Urinary bladder (tissue), 4 donors: Measurements from ENCODE around the gene CYB561D2. TPM values are rescaled to one million over a fixed set of nuclear protein-coding genes. Genes with fewer than 3 reads are reported as not detected.

Experiments
- DNase-seq: peaks from one replicate; pipeline ENCODE4 v3.0.0-alpha.2; 2015; ENCODE audit errors: extremely low spot score
- H3K27ac ChIP-seq: one replicate; pipeline ENCODE4 v1.5.1; 2013; ENCODE audit warnings: low read depth, mild to moderate bottlenecking, moderate library complexity
- H3K36me3 ChIP-seq: one replicate; pipeline ENCODE4 v1.6.1; 2013; ENCODE audit warnings: mild to moderate bottlenecking, moderate library complexity; ENCODE audit not compliant: insufficient read depth
- H3K4me1 ChIP-seq: one replicate; pipeline ENCODE4 v1.6.1; 2013; ENCODE audit warnings: mild to moderate bottlenecking, moderate library complexity; ENCODE audit not compliant: insufficient read depth
- H3K4me3 ChIP-seq: one replicate; pipeline ENCODE4 v1.5.1; 2013; ENCODE audit warnings: low read depth, low read length
- WGBS: extraction: QIAGEN DNeasy Blood & Tissue Kit; methylation state at CpG from one replicate; pipeline ENCODE4 v1.1.7; 2013; 5-methylcytosine and 5-hydroxymethylcytosine counted together
- polyA plus RNA-seq: library from polyadenylated mRNA; stranded (reverse); fragments of 200-250 nt; gene quantifications from one replicate; pipeline ENCODE4 v1.2.3, GENCODE V29; 2013
- total RNA-seq: library from RNA; depleted of rRNA; stranded (reverse); fragments of >200 nt; gene quantifications from one replicate; pipeline ENCODE4 v1.2.3, GENCODE V29; 2014
- donor health status: healthy with polysubstance abuse.
- donor health status: healthy.

The CYB561D2 gene
- total and polyA plus RNA-seq, 2 donors, result 8.6 to 19.2 TPM

DNA sequence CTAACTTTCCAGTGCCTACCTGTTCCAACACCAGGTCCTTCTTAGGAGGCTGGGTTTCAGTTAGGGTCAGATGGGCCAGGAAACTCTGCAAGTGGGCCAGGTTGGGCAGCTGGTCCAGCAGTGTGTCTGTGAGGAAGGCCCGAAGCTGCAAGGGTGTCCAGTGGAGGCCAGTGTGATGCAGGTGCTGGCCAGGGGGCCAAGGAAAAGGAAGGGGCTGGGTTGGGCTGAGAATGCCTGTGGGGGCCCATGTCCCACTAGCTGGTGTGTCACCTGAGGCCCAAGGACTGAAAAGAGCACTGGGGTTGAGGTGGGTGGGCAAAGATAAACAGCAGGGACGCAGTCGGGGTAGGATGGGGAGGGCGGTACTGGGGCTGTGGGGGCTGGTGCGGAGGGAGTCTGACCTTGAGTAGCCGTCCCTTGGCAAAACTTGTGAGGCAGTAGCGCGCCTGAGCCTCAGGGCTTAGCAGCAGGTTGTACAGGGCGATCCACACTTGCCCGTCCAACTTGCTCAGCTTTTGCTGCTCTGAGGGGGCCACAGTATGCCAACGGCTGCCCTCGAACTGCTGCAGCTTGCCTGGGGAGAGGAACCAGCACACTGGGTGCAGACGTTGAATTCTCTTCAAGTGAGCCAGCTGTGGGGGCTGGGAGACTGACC lies 8.5 kb upstream of the CYB561D2 start:
- DNase-seq, result no peak
- 89% methylated on average over 13 of the region's 13 CpGs for WGBS
- Histone ChIP-seq H3K4me3 (no peak overlapping the region), H3K27ac (no peak overlapping the region), H3K4me1 (no peaks in the 10 kb centered on the region), H3K36me3 (no peaks in the 10 kb centered on the region)

DNA sequence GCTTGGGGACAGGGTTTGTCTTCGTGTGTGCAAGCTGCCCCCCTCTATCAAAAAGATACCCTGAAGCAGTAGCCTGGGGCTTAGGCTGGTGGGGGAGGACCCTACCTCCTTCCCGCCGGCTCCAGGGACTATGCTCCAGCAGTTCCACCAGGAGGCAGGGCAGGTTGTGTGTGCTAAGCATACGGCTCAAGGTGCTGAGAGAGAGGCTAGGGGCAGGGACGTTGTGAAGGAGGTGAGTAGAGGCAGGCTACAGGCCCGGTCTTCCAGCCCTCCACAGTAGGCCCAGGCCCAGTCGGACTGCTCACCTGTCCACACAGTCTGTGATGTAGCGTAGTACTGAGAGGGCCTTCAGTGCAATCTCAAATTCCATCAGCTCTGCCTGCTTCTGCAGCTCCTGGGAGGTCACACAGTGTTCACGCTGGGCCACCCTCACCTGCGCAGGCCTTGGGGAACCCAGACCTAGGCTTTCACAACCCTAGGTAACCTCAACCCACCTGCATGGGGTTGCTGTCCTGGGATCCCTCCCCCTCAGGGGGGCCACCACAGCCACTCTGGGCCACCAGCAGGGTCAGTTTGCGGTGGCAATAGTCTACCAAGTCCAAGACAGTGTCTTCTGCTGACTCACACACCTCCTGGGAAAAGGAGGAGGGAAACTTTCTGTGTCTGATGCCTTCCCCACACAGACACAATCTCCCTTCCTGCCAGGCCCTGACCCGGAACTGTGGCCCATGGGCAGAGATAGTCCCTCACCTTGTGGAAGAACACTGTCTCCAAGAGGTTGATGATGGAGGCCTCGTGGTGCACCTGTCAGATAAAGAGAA lies 7.6 kb upstream of the CYB561D2 start:
- Histone ChIP-seq H3K36me3 (no peaks in the 10 kb centered on the region), H3K4me1 (no peaks in the 10 kb centered on the region), H3K4me3 (no peak overlapping the region), H3K27ac (no peak overlapping the region)
- WGBS, result 83% methylated on average over 13 of the region's 13 CpGs
- no peak for DNase-seq

DNA sequence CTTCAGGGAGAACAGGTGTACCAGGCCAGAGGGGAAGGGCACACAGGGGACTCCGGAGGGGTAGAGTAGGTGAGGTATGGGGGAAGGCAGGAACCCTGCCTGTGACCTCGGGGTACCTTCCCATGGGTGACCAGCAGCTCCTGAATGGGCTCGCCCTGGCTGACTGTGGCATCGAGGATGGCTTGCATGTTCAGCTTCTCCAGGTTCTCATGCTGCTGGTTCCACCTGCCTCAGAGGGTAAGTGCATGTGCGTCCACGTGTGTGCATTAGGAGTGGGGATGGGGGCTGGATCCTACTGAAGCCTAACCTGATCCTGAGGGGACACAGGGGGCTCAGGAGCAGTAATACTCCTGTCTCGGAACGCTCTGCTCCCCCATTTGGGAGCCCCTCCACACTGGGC lies 5.7 kb upstream of the CYB561D2 start:
- Histone ChIP-seq H3K4me1 (peaks cover 2% of the 10 kb centered on the region), H3K4me3 (no peak overlapping the region), H3K27ac (no peak overlapping the region), H3K36me3 (no peaks in the 10 kb centered on the region)
- 67% methylated on average over 8 of the region's 8 CpGs for WGBS
- DNase-seq, result no peak

- Histone ChIP-seq H3K36me3 (no peaks in the 10 kb centered on the region), H3K4me1 (peaks cover 2% of the 10 kb centered on the region), H3K4me3 (no peak within 1 kb of the TSS), H3K27ac (no peak within 1 kb of the TSS)
- DNase-seq, result no peak
- WGBS, result 8% methylated on average over 45 of the region's 45 CpGs
Observed at GRCh38 chr3:50345586-50346234, 5.0 kb upstream of the CYB561D2 start, which contains the start of gene ZMYND10. Gene ZMYND10, minus strand, starts transcription at chr3:50345732. Its CDS starts 153 bp downstream, at chr3:50345579.

GRCh38 chr3:50347187-50347813 lies 3.4 kb upstream of the CYB561D2 start:
- DNase-seq, result no peak
- Histone ChIP-seq H3K4me3 (no peak overlapping the region), H3K27ac (no peak overlapping the region), H3K4me1 (peaks cover 2% of the 10 kb centered on the region), H3K36me3 (no peaks in the 10 kb centered on the region)
- 27% methylated on average over 14 of the region's 14 CpGs for WGBS

- peak overlapping the region; percentile 2 for H3K27ac ChIP-seq
- WGBS, result 2% methylated on average over 7 of the region's 7 CpGs
Observed at GRCh38 chr3:50350213-50350526, 492 bp upstream of the CYB561D2 start.

DNA sequence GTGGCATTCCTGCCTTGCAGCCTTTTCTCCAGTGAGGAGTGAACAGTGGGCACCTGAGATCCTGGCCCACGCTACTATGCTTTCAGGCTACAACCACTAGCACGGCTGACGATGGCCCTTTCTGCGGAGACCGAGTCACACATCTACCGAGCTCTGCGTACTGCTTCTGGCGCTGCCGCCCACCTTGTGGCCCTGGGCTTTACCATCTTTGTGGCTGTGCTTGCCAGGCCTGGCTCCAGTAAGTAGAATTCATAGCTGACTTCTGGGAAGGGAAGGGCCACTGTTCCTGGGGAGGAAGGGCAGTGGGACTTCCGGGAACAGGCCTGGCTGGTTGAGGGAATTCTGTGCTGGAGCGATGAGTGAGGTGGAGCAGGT lies 648 bp downstream of the CYB561D2 start:
- H3K4me3 ChIP-seq, result peak overlapping the region; percentile 55
- DNase-seq, result no peak
- no peak overlapping the region for H3K27ac ChIP-seq
- H3K36me3 ChIP-seq, result peaks cover 3% of the 10 kb centered on the region
- peaks cover 2% of the 10 kb centered on the region for H3K4me1 ChIP-seq
- 52% methylated on average over 11 of the region's 11 CpGs for WGBS

More at GRCh38 chr3:50350213-50350526, 492 bp upstream of the CYB561D2 start:
- DNase-seq, result no peak
- H3K4me3 ChIP-seq, result peak overlapping the region; percentile 55
- H3K36me3 ChIP-seq, result no peaks in the 10 kb centered on the region
- H3K4me1 ChIP-seq, result peaks cover 2% of the 10 kb centered on the region

DNA sequence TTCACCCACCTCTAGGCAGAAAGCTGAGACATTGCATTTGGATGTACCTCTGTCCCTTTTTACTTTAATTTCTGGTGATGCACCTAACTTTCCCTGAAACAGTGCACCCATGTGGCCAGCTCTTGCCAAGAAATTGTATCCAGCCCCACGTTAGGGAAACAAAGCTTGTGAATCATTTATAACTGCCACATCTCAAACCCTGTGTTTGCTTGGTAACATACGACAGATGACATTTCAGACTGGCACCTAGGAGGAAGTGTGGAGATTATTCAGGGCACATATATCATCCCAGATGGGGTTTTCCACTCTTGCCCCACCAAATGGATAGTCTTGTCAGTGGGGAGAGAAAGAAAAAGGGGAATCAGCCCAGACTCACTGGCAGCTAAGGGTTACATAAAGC lies 2.1 kb downstream of the CYB561D2 start:
- H3K27ac ChIP-seq, result no peak overlapping the region
- peaks cover 3% of the 10 kb centered on the region for H3K36me3 ChIP-seq
- WGBS, result 39% methylated on average over 2 of the region's 2 CpGs
- H3K4me3 ChIP-seq, result no peak overlapping the region
- H3K4me1 ChIP-seq, result peaks cover 2% of the 10 kb centered on the region
- DNase-seq, result no peak

GRCh38 chr3:50353245-50354004 lies 2.8 kb downstream of the CYB561D2 start:
- no peak overlapping the region for H3K4me3 ChIP-seq
- H3K4me1 ChIP-seq, result peaks cover 2% of the 10 kb centered on the region
- no peak for DNase-seq
- 82% methylated on average over 12 of the region's 12 CpGs for WGBS
- no peak overlapping the region for H3K27ac ChIP-seq
- H3K36me3 ChIP-seq, result peaks cover 3% of the 10 kb centered on the region

- Histone ChIP-seq H3K4me3 (no peak overlapping the region), H3K27ac (no peak overlapping the region), H3K4me1 (peaks cover 2% of the 10 kb centered on the region), H3K36me3 (peaks cover 3% of the 10 kb centered on the region)
- DNase-seq, result no peak
- WGBS, result 79% methylated on average over 5 of the region's 5 CpGs
Observed at GRCh38 chr3:50354186-50354764, 3.6 kb downstream of the CYB561D2 start.

- no peak overlapping the region for H3K27ac ChIP-seq
- peaks cover 3% of the 10 kb centered on the region for H3K36me3 ChIP-seq
- no peaks in the 10 kb centered on the region for H3K4me1 ChIP-seq
- WGBS, result 86% methylated on average over 7 of the region's 7 CpGs
- DNase-seq, result no peak
- H3K4me3 ChIP-seq, result no peak overlapping the region
Observed at GRCh38 chr3:50354850-50355249, 4.2 kb downstream of the CYB561D2 start.

DNA sequence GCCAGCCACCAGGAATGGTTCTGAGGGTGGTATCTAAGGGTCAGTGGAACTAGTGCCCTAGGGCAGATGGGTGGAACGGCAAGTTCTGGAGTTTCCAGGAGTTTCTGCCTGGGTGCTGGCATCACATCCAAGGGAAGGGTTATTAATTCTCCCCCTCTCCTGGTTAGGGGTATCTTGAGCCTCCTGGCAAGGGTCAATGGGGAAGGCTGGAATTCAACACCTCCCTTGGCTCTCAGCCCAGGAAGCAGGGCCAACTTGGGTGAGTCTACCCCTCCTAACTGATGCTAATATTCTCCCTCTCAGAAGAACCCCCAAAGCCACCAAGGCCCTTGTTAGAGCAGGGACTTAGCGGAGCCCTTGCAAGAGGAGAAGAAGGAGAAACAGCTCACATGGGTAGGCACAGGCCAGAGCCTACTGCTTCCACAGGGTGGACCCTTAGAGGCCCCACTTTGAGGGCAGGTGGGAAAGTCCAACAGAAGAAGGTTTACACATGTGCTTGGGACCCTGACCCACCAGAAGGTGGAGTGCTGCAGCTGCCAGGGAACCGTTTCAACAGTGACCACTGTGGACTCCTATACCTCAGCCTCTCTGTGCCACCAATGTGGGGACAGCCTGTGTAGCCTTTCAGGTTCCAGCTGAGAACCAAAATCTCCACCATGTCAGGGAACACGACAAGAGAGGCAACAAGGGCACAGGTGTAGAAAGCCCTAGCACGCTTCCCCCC lies 5.3 kb downstream of the CYB561D2 start:
- no peak for DNase-seq
- 60% methylated on average over 5 of the region's 5 CpGs for WGBS
- Histone ChIP-seq H3K36me3 (peaks cover 3% of the 10 kb centered on the region), H3K4me1 (no peaks in the 10 kb centered on the region), H3K4me3 (no peak overlapping the region), H3K27ac (no peak overlapping the region)
